ENCODE data around the gene VPS13D.

The VPS13D gene

GRCh38 chr1:12244078-12244477, 14.2 kb downstream of the VPS13D start:
- DNase-seq, result no peak

DNA sequence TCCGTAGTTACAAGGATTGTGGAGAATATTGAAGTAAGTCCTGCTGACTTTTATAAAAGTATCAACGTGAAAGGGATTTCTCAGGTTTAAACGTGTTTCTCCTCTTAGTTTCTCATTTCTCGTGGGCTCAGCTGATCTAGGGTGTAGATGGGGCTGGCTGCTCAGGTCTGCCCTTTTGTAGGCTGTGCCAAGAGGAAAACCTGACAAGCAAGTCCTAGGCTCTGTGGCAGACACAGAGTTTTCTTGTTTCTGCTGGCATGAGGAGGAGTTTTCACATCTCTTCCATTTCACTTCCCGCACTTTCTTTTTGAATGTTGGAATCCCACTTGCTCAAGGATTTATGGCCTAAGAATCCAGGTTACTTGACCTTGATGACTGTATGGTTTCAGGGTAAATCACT, 14.8 kb downstream of the VPS13D start:
- no peak for DNase-seq

DNA sequence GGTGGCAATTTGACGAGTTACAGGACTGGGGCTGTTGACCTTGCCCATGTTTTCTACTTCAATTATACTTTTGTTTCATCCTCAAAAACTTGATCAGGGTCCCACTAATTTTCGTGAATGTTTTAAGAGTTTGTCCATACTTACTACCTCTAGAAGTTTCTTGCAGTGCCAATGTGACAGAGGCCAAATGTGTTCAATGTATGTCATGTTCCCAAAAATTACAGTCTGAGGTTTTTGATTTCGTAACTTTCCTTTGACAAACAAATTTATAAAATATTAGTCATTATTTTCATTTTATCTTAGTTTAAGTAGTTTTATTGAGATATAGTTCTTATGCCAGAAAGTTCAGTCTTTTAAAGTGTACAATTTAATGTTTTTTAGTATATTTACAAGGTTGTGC, 15.3 kb downstream of the VPS13D start:
- DNase-seq, result no peak

GRCh38 chr1:12245733-12246132, 15.9 kb downstream of the VPS13D start:
- DNase-seq, result no peak

DNA sequence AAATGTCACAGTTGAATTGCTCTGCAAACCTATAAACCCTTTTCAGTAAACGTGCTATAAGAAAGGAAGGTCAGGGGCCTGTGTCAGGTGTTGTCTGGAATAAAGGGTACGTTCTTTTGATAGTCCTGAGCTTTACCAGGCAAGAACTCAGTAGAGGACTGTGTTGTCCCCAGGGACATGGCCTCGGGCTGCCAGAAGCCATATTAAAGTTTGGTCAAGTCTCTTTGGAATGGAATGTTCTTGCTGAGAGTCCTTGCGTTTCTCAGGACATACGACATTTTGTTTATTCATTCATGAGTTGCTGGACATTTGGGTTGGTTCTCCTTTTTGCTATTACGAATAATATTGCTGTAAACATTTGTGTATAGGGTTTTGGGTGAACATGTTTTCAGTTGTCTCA, 16.8 kb downstream of the VPS13D start:
- no peak for DNase-seq

- DNase-seq, result no peak
Observed at GRCh38 chr1:12249181-12249580, 19.4 kb downstream of the VPS13D start.

- DNase-seq, result no peak
Observed at GRCh38 chr1:12249748-12250147, 19.9 kb downstream of the VPS13D start.

GRCh38 chr1:12251442-12251841, 21.6 kb downstream of the VPS13D start:
- DNase-seq, result no peak

GRCh38 chr1:12255913-12256312, 26.1 kb downstream of the VPS13D start:
- no peak for DNase-seq

DNA sequence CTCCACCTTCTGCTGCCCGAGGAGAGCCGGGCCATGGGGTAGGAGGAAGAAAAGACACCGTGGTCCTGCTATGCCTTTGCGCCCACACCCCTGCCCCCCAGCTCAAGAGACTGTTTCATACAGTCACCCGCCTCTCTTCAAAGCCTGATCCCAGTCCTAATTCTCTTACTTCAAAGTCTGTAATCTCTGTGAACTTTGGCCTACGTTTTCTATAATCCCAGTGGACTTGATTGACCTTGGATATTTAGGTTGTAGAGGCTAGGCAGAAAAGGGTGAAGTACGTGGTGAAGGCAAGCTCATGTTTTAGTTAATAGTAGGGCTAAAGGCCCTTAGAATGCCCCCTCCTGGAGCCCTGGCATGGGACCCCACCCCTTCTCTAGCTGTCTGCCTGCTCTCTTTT, 28.4 kb downstream of the VPS13D start:
- no peak for DNase-seq

- DNase-seq, result no peak
Observed at GRCh38 chr1:12269351-12269750, 39.5 kb downstream of the VPS13D start.

DNA sequence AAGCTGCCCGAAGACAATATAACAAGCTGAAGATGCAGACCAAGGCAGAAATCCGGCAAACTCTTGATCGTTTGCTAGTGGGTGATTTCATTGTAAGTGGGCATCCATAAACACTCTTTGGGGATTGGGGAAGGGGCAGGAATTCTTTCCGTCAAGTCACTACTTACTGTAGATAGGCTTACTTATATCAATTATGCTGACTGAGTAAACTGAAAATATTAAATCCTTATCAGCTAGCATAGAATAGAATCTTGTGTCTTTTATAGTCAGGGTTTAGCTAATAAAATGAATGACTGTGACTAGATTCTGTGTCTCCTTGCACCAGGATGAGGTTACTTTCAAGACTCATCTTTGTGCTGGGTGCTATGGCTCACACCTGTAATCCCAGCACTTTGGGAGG, 41.2 kb downstream of the VPS13D start:
- no peak for DNase-seq

DNA sequence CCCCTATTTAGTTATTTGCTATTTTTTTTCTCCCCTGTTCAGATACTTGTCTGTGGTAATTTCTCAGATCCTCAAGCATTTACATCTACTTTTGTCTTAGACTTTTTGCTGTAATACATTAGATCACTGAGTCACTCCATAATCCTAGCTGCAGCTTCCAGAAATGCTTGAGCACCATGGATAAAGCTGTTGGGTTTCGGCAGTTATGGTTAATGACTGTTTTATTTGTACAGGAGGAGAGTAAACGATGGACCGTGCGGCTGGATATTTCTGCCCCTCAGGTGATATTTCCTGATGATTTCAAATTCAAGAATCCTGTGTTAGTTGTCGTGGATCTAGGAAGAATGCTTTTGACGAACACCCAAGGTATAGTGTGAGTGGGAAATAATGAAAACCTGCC, 42.9 kb downstream of the VPS13D start:
- no peak for DNase-seq

DNA sequence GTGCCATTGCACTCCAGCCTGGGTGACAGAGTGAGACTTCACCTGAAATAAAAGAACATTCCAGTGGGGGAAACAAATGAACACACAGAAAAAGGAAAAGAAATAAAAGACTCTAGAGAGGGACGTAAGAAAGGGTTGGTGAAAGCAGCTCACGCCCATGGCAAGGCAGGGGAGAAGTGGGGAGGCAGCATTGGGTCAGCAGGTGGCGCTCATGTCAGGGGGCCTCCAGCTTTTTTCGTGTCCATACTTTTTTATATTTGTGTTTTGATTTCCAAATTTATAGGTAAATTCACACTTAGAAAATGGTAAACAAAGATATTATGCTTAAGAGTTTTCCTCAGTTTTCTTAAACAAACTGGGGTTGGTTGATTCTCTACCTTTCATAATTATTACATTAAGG, 45.5 kb downstream of the VPS13D start:
- DNase-seq, result peak; percentile 47

DNA sequence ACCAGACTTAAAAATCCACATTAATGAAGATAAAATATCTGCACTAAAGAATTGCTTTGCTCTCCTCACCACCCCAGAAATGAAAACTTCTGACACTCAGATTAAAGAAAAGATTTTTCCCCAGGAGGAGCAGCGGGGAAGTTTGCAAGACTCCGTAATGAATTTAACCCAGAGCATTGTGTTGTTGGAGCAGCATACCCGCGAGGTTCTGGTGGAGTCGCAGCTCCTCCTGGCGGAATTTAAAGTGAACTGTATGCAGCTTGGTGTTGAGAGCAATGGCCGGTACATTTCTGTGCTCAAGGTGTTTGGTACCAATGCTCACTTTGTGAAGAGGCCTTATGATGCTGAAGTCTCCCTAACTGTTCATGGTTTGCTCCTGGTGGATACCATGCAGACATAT, 46.4 kb downstream of the VPS13D start:
- no peak for DNase-seq

GRCh38 chr1:12279003-12279402, 49.2 kb downstream of the VPS13D start:
- no peak for DNase-seq

DNA sequence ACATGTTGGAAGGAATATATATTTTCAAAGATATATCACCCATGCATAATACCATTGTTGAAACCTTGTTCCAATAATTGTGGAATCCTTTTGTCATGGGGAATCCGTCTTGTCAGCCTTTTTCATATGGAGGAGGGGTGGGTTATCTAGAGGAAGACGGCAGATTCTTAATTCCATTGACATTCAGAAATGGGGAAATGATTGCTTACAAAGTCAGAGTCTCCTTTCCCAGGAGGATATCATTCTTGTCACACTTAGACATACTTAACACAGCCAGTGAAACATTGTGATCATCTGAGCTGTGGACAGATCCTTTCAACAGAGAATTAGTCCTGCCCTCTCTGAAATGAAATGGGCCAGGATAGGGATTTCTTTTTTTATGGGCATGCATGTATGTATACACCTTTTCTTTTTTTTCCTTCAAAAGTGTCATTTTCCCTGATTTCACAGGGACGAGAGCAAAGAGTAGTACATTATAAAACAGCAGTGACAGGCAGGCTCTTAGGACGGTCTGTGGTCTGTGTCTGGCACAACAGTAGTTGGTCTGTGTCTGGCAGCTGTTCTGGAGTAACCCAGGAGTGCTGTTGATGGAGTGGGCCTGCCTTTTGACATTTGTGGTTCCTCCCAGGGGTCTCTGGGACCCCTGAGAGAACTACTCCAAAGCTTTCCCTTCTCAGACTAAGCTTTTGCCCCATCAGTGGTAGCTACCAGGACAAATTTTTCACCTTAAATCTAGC, 50.1 kb downstream of the VPS13D start:
- DNase-seq, result no peak

GRCh38 chr1:12282142-12282541, 52.3 kb downstream of the VPS13D start:
- DNase-seq, result no peak

GRCh38 chr1:12284486-12284885, 54.7 kb downstream of the VPS13D start:
- no peak for DNase-seq

DNA sequence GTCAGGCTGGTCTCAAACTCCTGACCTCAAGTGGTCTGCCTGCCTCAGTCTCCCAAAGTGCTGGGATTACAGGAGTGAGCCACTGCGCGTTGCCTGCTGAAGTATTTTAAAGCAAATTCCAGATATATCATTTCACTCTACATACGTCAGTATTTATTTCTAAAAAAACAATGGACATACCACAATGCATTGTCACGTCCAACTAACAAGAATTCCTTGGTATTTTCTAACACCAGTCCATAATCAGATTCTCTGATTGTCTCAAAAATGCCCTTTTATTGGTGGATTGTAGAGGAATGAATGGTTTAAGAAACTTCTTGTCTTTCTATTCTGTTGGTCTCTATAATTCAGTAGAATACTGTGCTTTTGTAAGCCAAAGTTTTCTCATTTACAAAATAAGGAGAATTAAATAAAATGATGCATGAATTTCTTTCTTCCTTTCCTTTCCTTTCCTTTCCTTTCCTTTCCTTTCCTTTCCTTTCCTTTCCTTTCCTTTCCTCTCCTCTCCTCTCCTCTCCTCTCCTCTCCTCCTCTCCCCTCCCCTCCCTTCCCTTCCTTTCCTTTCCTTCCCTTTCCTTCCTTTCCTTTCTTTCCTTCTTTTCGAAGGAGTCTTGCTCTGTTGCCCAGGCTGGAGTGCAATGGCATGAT, 55.8 kb downstream of the VPS13D start:
- no peak for DNase-seq

- DNase-seq, result no peak
Observed at GRCh38 chr1:12287869-12288268, 58.0 kb downstream of the VPS13D start.

- no peak for DNase-seq
Observed at GRCh38 chr1:12290828-12291227, 61.0 kb downstream of the VPS13D start.

DNA sequence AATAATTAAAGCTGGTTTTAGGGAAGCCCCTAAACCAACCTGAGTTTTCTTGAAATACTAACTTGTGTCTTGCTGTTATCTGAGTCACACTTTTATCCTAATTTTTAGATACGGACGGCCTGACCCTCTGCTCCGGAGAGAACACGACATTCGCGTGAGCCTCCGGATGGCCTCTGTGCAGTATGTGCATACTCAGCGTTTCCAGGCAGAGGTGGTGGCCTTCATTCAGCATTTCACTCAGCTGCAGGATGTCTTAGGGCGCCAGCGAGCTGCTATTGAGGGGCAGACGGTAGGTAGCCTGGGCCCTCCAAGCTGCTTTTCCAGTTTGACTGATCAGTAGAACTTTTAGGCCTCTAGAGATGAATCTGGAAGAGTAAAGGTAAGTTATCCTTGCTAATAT, 63.6 kb downstream of the VPS13D start:
- DNase-seq, result no peak

DNA sequence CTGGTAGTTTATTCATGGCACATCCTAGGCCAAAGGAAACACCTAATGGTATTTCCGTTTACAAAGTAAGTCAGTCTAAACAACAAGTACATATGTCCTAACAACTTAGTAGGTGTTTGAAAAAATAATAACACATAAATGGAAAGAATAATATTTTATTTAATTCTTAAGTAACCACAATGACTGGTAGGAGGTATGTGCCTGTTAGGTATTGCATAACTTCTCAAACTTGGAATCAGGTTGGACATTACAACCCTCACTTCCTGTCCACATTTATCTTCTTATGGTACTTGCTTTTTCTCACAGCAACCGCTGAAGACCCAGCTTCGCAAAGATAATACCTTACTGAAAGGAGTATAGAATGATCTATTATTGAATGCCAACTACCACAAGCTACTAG, 64.2 kb downstream of the VPS13D start:
- DNase-seq, result no peak

GRCh38 chr1:12296016-12296415, 66.2 kb downstream of the VPS13D start:
- DNase-seq, result no peak
